ENCODE results near the gene ZNF200.

ZNF200 gene

GRCh38 chr16:3220839-3221238 lies 14.1 kb downstream of the ZNF200 start:
- ATAC-seq: no peak
- TF ChIP-seq ZFP30 (CRISPR knock-in tag; IDR thresholded peaks at IDR 0.05) (no peak), RARB (CRISPR knock-in tag; IDR thresholded peaks at IDR 0.05) (no peak), CSDC2 (CRISPR knock-in tag; IDR thresholded peaks at IDR 0.05) (no peak), ISL1 (CRISPR knock-in tag; IDR thresholded peaks at IDR 0.05) (no peak), BACH2 (CRISPR knock-in tag; IDR thresholded peaks at IDR 0.05; ENCODE audit: borderline replicate concordance) (no peak), CREB5 (CRISPR knock-in tag; IDR thresholded peaks at IDR 0.05; ENCODE audit: low read depth) (no peak), SNAI2 (CRISPR knock-in tag; IDR thresholded peaks at IDR 0.05) (no peak), PPARA (CRISPR knock-in tag; IDR thresholded peaks at IDR 0.05; ENCODE audit: borderline replicate concordance) (no peak), PATZ1 (CRISPR knock-in tag; IDR thresholded peaks at IDR 0.05; ENCODE audit: borderline replicate concordance) (no peak)

GRCh38 chr16:3216263-3216640 lies 18.7 kb downstream of the ZNF200 start:
- TF ChIP-seq TCF4 (CRISPR knock-in tag; IDR thresholded peaks at IDR 0.05; ENCODE audit: borderline replicate concordance) (no peak), TSHZ2 (CRISPR knock-in tag; IDR thresholded peaks at IDR 0.05) (no peak), OSR1 (CRISPR knock-in tag; IDR thresholded peaks at IDR 0.05) (no peak), PPARA (CRISPR knock-in tag; IDR thresholded peaks at IDR 0.05; ENCODE audit: borderline replicate concordance) (no peak), ZNF565 (CRISPR knock-in tag; conservative IDR thresholded peaks at IDR 0.05; ENCODE audit: low read depth) (no peak), ZFP30 (CRISPR knock-in tag; IDR thresholded peaks at IDR 0.05) (no peak), POU6F1 (CRISPR knock-in tag; IDR thresholded peaks at IDR 0.05; ENCODE audit: borderline replicate concordance, low read depth) (no peak), ISL1 (CRISPR knock-in tag; IDR thresholded peaks at IDR 0.05) (no peak)
- ATAC-seq: no peak

GRCh38 chr16:3215601-3216262 lies 19.2 kb downstream of the ZNF200 start:
- no peak for ATAC-seq
- TF ChIP-seq TSHZ2 (CRISPR knock-in tag; IDR thresholded peaks at IDR 0.05) (no peak), GLIS3 (CRISPR knock-in tag; IDR thresholded peaks at IDR 0.05) (no peak), POU6F1 (CRISPR knock-in tag; IDR thresholded peaks at IDR 0.05; ENCODE audit: borderline replicate concordance, low read depth) (no peak), TOX (CRISPR knock-in tag; IDR thresholded peaks at IDR 0.05; ENCODE audit: borderline replicate concordance) (no peak), ZNF565 (CRISPR knock-in tag; conservative IDR thresholded peaks at IDR 0.05; ENCODE audit: low read depth) (no peak), OSR1 (CRISPR knock-in tag; IDR thresholded peaks at IDR 0.05) (no peak), CREB5 (CRISPR knock-in tag; IDR thresholded peaks at IDR 0.05; ENCODE audit: low read depth) (no peak), ZFP30 (CRISPR knock-in tag; IDR thresholded peaks at IDR 0.05) (no peak), ISL1 (CRISPR knock-in tag; IDR thresholded peaks at IDR 0.05) (no peak), PPARA (CRISPR knock-in tag; IDR thresholded peaks at IDR 0.05; ENCODE audit: borderline replicate concordance) (no peak), PATZ1 (CRISPR knock-in tag; IDR thresholded peaks at IDR 0.05; ENCODE audit: borderline replicate concordance) (no peak), ZNF8 (CRISPR knock-in tag; IDR thresholded peaks at IDR 0.05) (no peak), ZNF70 (CRISPR knock-in tag; IDR thresholded peaks at IDR 0.05) (no peak), ZFP3 (CRISPR knock-in tag; IDR thresholded peaks at IDR 0.05) (no peak), RARB (CRISPR knock-in tag; IDR thresholded peaks at IDR 0.05) (no peak), ESRRG (CRISPR knock-in tag; IDR thresholded peaks at IDR 0.05) (no peak), TCF4 (CRISPR knock-in tag; IDR thresholded peaks at IDR 0.05; ENCODE audit: borderline replicate concordance) (no peak), CSDC2 (CRISPR knock-in tag; IDR thresholded peaks at IDR 0.05) (no peak)

Measured in SK-N-SH treated with all-trans-retinoic acid at 6 μM for 48 hours (cell line).